Heart right ventricle (tissue), 16 donors: ENCODE data around the gene CA10. TPM values are rescaled to one million over a fixed set of nuclear protein-coding genes. Genes with fewer than 3 reads are reported as not detected.

Experiments
- ATAC-seq, 8 donors: fragments of 200-7000 bp; cut with Tn5 transposase; one replicate each; pipeline ENCODE4 v1.9.1; 2020; ENCODE audit warnings: mild to moderate bottlenecking in 8 of 8, moderate library complexity in 8 of 8, moderate number of reproducible peaks in 1 of 8
- DNase-seq, 2 donors: peaks; one replicate each; pipeline ENCODE4 v3.0.0-alpha.2; 2020
- H3K27ac ChIP-seq, 10 donors: fragments of 200-600 bp; sonication (generic) in 2 of 10; one replicate each; pipeline versions ENCODE4 v1.5.0 to v1.8.0; 2020 to 2022; ENCODE audit warnings: mild to moderate bottlenecking in 3 of 10
- H3K27me3 ChIP-seq, 7 donors: fragments of 200-600 bp; one replicate each; pipeline ENCODE4 v1.8.0; 2021 to 2022; ENCODE audit warnings: mild to moderate bottlenecking in 2 of 7
- H3K36me3 ChIP-seq, 9 donors: fragments of 200-600 bp; sonication (generic) in 1 of 9; one replicate each; pipeline versions ENCODE4 v1.5.0 to v1.8.0; 2020 to 2022; ENCODE audit warnings: mild to moderate bottlenecking in 2 of 9
- H3K4me1 ChIP-seq, 9 donors: fragments of 200-600 bp; sonication (generic) in 1 of 9; one replicate each; pipeline versions ENCODE4 v1.5.0 to v1.8.0; 2020 to 2022; ENCODE audit warnings: mild to moderate bottlenecking in 4 of 9
- H3K4me3 ChIP-seq, 10 donors: fragments of 200-600 bp; sonication (generic) in 2 of 10; one replicate each; pipeline versions ENCODE4 v1.5.0 to v1.8.0; 2020 to 2022; ENCODE audit warnings: mild to moderate bottlenecking in 7 of 10, moderate library complexity in 2 of 10
- H3K9me3 ChIP-seq, 11 donors: fragments of 200-600 bp in 10 of 11; sonication (generic) in 2 of 11; one replicate each; pipeline versions ENCODE4 v1.5.0 to v1.8.0; 2013 to 2022; ENCODE audit warnings: mild to moderate bottlenecking in 2 of 11, control low read depth in 1 of 11, moderate library complexity in 1 of 11
- WGBS, 2 donors: extraction: QIAGEN DNeasy Blood & Tissue Kit; methylation state at CpG; one replicate each; pipeline ENCODE4 v1.1.7; 2013; ENCODE audit warnings: inconsistent platforms in 1 of 2; 5-methylcytosine and 5-hydroxymethylcytosine counted together
- intact Hi-C, 10 donors: fragments of 100-400 bp; cut with DNase I; formaldehyde crosslinking; loops; one replicate each; pipeline versions ENCODE4 v1.11.1 to v1.14.2; 2022
- polyA plus RNA-seq, 2 donors: library from polyadenylated mRNA; stranded (reverse); fragments of 200-250 nt; gene quantifications; one replicate each; pipeline ENCODE4 v1.2.3, GENCODE V29; 2013
- total RNA-seq, 10 donors: library from RNA; stranded (reverse); fragmentation: NEBNext Ultra II Directional in 3 of 10; extraction: Animal tissue kit (Norgen Biotek cat#: 25700) in 3 of 10; gene quantifications; one replicate each; pipeline versions ENCODE4 v1.2.1 to v1.2.4, GENCODE V29; 2021 to 2023
- TF ChIP-seq, protein P1 (sequence below), 9 donors: fragments of 200-600 bp; sonication (generic) in 2 of 9; IDR thresholded peaks; one replicate each; pipeline versions ENCODE4 v1.5.0 to v1.8.0; 2021 to 2022; ENCODE audit warnings: antibody characterized with exemption in 9 of 9, mild to moderate bottlenecking in 5 of 9, moderate library complexity in 1 of 9
- donor health status: Arrhythmogenic right ventricular cardiomyopathy.
- donor health status: ischemic (EF 13 %, LVEDD 7.1; RV severe dilation, severe dysfunction).
- donor health status: healthy with polysubstance abuse.
- donor health status: DM: no; HTN: yes; CAD: no.
- donor health status: DM: no; HTN: no; CAD: no.
- donor health status: ischemic (EF 25% LVEDD 6.9; RV normal size, moderate dysfunction).
- donor health status: ischemic (EF 25% LVEDD 5.7; RV mildly dilated, moderate dysfunction).
- donor health status: healthy.
- donor health status: DM: yes; HTN: yes; CAD: no.
- donor health status: Ischemic cardiomyopathy.
- donor health status: ischemic (EF 35%, LVEDD 5.7; RV mildly dilated, moderate dysfunction).
- donor health status: nonischemic (EF 11% LVEDD 7.7; RV severe dilation, severe dysfunction).
- donor health status: DM: yes; HTN: yes; CAD: no.
- donor health status: PGD.
- donor health status: ischemic (EF 29% LVEDD 5.4; RV normal size, mild dysfunction).
- donor health status: nonischemic (EF 23%, LVEDD 6.1; RV moderate dilation, normal function).

CA10 gene
- total and polyA plus RNA-seq, 12 donors = not detected

- 96 to 98% methylated on average over 1 of the region's 1 CpG for WGBS, 2 donors
- H3K27me3 ChIP-seq = peaks cover 0 to 8% (median 0%) of the 10 kb centered on the region in 7 donors
- TF ChIP-seq, protein P1, sequence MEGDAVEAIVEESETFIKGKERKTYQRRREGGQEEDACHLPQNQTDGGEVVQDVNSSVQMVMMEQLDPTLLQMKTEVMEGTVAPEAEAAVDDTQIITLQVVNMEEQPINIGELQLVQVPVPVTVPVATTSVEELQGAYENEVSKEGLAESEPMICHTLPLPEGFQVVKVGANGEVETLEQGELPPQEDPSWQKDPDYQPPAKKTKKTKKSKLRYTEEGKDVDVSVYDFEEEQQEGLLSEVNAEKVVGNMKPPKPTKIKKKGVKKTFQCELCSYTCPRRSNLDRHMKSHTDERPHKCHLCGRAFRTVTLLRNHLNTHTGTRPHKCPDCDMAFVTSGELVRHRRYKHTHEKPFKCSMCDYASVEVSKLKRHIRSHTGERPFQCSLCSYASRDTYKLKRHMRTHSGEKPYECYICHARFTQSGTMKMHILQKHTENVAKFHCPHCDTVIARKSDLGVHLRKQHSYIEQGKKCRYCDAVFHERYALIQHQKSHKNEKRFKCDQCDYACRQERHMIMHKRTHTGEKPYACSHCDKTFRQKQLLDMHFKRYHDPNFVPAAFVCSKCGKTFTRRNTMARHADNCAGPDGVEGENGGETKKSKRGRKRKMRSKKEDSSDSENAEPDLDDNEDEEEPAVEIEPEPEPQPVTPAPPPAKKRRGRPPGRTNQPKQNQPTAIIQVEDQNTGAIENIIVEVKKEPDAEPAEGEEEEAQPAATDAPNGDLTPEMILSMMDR (IDR thresholded peaks at IDR 0.05) = no peak
- H3K4me1 ChIP-seq = no peaks in the 10 kb centered on the region
- H3K4me3 ChIP-seq = no peak overlapping the region
- H3K9me3 ChIP-seq = peaks cover 0 to 3% (median 0%) of the 10 kb centered on the region in 11 donors
- H3K27ac ChIP-seq = no peak overlapping the region
- ATAC-seq (no peak), DNase-seq (no peak)
- intact Hi-C loops = no loop called here
- no peaks in the 10 kb centered on the region for H3K36me3 ChIP-seq
Observed at GRCh38 chr17:51677875-51678274, 480.6 kb downstream of the CA10 start.

DNA sequence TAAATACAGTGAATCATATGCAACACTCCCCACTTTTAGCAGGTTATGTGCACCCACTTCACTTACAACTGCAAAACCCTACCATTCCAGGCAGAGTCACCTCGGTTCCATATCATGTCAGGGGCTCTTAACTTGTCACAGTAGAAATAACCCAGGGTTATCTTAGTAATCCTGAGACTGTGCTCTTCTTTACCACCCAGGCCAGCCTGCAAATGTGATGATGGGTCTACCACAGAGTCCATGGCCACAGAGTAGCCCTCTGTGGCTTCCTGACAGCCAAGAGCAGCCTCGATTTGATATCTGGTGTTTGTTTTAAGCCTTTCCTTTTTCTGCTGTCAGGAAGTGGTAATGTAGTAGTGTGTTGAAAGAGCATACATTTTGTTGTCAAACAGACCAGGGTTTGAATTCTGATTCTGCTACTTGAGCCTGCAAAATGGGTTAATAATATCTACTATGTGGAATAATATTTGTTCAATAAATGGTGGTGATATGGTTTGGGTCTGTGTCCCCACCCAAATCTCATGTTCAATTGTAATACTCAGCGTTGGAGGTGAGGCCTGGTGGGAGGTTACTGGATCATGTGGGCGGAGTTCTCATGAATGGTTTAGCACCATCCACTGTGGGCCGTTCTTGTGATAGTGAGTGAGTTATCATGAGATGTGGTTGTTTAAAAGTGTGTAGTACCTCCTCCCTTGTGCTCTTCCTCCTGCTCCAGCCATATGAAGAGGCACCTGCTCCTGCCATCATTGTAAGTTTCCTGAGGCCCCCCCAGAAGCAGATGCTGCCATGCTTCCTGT lies 481.6 kb downstream of the CA10 start:
- Histone ChIP-seq H3K4me3 (no peak overlapping the region), H3K27ac (no peak overlapping the region), H3K36me3 (no peaks in the 10 kb centered on the region), H3K4me1 (no peaks in the 10 kb centered on the region), H3K9me3 (peaks cover 0 to 3% (median 0%) of the 10 kb centered on the region in 11 donors), H3K27me3 (peaks cover 0 to 8% (median 0%) of the 10 kb centered on the region in 7 donors)
- TF ChIP-seq, protein P1 (IDR thresholded peaks at IDR 0.05) = no peak
- WGBS, 2 donors = 57 to 63% methylated on average over 5 of the region's 5 CpGs
- DNase-seq (no peak), ATAC-seq (no peak)
- intact Hi-C loops = no loop called here

DNA sequence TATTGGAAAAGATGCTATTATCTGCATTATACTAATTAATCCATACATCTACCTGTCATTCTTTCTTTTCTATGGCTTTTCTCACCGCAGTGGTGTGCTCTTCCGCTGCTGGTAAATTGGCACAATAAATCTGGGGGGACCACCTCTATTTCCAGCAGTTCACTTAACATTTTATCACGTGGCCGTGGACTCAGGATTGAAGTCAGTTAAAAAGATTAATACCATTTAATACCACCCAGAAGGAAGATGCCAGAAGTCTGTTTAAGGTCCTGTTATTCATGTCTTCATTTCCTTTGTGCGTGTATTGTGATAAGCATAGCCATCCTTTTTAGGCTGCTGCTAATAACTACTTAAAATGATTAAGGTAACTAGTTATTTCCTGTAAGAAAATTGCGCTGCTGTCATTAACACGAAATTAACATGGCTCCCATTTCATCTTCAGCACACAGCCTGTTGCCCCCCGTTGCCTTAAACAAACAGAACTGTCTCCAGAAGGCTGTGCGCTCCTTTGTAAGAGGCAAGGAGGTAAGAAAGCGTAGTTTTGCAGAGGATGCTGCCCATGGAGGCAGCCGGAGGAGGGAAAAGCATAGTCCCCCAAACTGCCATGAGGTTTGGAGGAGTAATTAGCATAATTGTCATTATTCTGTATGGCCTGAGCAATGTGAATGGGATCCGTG lies 483.8 kb downstream of the CA10 start:
- WGBS, 2 donors = 66 to 69% methylated on average over 12 of the region's 12 CpGs
- H3K4me1 ChIP-seq = no peaks in the 10 kb centered on the region
- H3K4me3 ChIP-seq = no peak overlapping the region
- H3K27ac ChIP-seq = no peak overlapping the region
- H3K9me3 ChIP-seq = peaks cover 0 to 3% (median 0%) of the 10 kb centered on the region in 11 donors
- no peaks in the 10 kb centered on the region for H3K36me3 ChIP-seq
- ATAC-seq = no peak
- intact Hi-C loops = no loop called here
- TF ChIP-seq, protein P1 (IDR thresholded peaks at IDR 0.05) = no peak
- H3K27me3 ChIP-seq = peaks cover 0 to 2% (median 0%) of the 10 kb centered on the region in 7 donors
- DNase-seq = no peak

DNA sequence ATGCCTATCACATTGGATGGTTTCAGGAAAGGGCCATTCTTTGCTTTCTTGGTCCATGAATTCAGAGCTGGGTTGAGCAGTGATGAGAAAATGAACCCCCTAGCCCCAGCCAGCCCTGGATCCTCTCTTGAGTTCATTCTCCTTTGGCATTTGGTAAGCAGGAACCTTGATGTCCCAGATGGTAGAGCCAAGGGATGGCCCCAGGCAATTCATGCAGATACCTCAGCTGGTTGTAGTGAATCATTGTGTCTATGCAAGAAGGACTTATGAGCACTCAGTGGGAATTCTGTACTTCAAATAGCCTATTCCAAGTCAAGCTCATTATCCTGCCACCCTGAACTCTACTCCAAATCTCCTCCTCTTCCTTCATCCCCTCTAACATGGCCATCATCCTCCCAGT lies 485.4 kb downstream of the CA10 start:
- intact Hi-C loops = no loop called here
- Histone ChIP-seq H3K4me3 (no peak overlapping the region), H3K4me1 (no peaks in the 10 kb centered on the region), H3K27ac (no peak overlapping the region), H3K36me3 (no peaks in the 10 kb centered on the region), H3K9me3 (peaks cover 0 to 7% (median 0%) of the 10 kb centered on the region in 11 donors), H3K27me3 (peaks cover 0 to 2% (median 0%) of the 10 kb centered on the region in 7 donors)
- TF ChIP-seq, protein P1 (IDR thresholded peaks at IDR 0.05) = no peak
- ATAC-seq = no peak
- DNase-seq = no peak
